ENCODE results near the gene TMCC1. TPM values are rescaled to one million over a fixed set of nuclear protein-coding genes. Genes with fewer than 3 reads are reported as not detected.
"Not testable (repeated sequence)": the region's sequence is repeated elsewhere in the genome, so short reads cannot be mapped to it uniquely, and the experiment has no call there.

Gene TMCC1
- total RNA-seq, 1 donor from 2014 or later, result 28.0 TPM

DNA sequence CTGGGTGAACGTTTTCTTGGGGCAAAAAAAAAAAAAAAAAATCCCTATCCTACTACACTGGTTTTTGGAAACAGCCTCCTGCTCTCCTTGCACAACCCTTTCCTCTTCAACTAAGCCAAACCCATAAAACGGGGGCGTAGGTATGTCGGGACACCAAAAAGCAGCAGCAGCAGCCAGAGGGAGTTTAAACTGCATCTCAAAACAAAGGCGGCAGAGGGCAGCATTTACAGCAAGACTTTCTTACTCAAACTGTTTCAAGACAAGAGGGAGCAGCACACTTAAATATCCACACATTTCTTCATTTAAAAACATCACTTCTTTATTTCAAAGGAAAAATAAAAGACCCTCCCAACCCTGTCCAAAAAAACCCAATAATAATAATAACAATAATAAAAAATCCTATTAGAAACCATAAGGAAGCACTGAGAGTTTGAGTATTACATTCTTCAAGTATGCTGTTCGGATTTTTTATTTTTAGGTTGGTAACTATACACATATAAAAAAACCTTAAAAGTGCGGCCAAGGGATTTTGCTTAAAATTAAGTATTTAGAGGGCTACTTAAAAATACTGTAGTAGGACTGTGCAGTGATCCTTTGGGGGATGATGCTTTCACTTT, 243.1 kb downstream of the TMCC1 start:
- TF ChIP-seq CTCF (IDR thresholded peaks at IDR 0.05; ENCODE audit: insufficient read depth, low read length, poor library complexity, severe bottlenecking), result peak; percentile 71
- no peak for DNase-seq (ENCODE audit: low read depth)
- Histone ChIP-seq H3K4me3 (ENCODE audit: low read depth, low read length) (no peak overlapping the region), H3K36me3 (ENCODE audit: control insufficient read depth, insufficient read depth, low read length) (no peaks in the 10 kb centered on the region), H3K27me3 (ENCODE audit: control insufficient read depth, insufficient read depth, low read length) (no peaks in the 10 kb centered on the region)

DNA sequence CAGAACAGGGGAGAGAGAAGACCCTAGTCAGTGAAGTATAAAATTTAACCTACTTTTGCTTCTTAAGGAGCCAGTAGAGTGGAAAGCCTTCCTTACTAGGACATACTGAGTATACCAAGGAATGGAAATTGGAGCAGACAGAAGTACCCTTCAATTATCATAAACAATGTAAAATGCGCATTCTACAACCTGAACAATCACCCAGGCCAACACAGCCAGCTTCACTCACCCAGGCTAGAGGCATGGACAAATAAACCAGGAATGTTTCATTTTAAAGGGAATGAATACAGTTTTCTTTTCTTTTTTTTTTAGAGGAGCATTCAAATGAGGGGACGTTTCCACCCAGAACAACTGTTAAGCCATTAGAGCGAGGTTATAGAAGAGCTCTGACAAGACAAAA, 245.1 kb downstream of the TMCC1 start:
- Histone ChIP-seq H3K27me3 (ENCODE audit: control insufficient read depth, insufficient read depth, low read length) (no peaks in the 10 kb centered on the region), H3K4me3 (ENCODE audit: low read depth, low read length) (no peak overlapping the region), H3K36me3 (ENCODE audit: control insufficient read depth, insufficient read depth, low read length) (no peaks in the 10 kb centered on the region)
- no peak for TF ChIP-seq CTCF (IDR thresholded peaks at IDR 0.05; ENCODE audit: insufficient read depth, low read length, poor library complexity, severe bottlenecking)
- DNase-seq (ENCODE audit: low read depth), result no peak

DNA sequence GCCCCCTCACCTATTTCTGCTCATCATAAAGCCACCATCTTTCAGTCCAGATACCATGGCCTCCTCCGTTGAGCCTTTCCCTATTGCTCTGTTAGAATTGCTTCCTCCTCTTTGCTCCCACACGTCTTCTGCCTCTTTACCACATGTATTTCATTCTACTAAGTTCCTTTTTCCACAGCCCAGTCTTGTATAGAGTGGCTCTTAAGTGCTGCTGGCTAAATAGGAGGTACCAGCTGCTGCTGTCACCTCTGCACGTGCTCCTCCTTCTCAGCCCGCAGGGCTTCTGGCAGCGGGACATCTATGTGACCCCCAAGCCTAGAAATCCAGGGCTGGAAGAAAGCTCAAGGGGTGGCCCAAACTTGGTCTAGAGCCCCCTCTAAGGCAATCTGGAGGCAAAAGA, 248.2 kb downstream of the TMCC1 start:
- no peak for TF ChIP-seq CTCF (IDR thresholded peaks at IDR 0.05; ENCODE audit: insufficient read depth, low read length, poor library complexity, severe bottlenecking)
- H3K4me3 ChIP-seq (ENCODE audit: low read depth, low read length), result no peak overlapping the region
- no peaks in the 10 kb centered on the region for H3K27me3 ChIP-seq (ENCODE audit: control insufficient read depth, insufficient read depth, low read length)

DNA sequence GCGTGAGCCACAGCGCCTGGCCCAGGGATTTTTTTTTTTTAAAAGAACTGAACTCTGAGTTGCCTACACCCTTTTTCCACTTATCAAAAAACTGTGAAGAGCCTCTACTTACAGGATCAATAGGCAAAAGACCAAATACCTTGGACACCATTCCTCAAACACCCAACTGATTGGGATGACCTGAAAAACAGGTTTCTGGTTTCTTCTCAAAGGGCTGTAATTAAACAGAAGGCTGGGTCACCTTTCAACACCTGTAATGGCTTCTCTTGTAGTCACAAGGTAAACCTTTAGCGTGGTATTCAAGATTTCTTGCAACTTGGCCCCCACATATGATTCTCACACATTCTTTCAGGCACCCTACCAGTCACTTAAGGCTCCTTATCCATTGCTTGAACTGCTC, 248.7 kb downstream of the TMCC1 start:
- Histone ChIP-seq H3K4me3 (ENCODE audit: low read depth, low read length) (no peak overlapping the region), H3K27me3 (ENCODE audit: control insufficient read depth, insufficient read depth, low read length) (no peaks in the 10 kb centered on the region), H3K36me3 (ENCODE audit: control insufficient read depth, insufficient read depth, low read length) (no peaks in the 10 kb centered on the region)
- no peak for DNase-seq (ENCODE audit: low read depth)
- no peak for TF ChIP-seq CTCF (IDR thresholded peaks at IDR 0.05; ENCODE audit: insufficient read depth, low read length, poor library complexity, severe bottlenecking)

More for the DNA sequence above, 248.2 kb downstream of the TMCC1 start:
- H3K36me3 ChIP-seq (ENCODE audit: control insufficient read depth, insufficient read depth, low read length), result no peaks in the 10 kb centered on the region
- no peak for DNase-seq (ENCODE audit: low read depth)

- DNase-seq (ENCODE audit: low read depth); H3K36me3 ChIP-seq (ENCODE audit: control insufficient read depth, insufficient read depth, low read length); H3K4me3 ChIP-seq (ENCODE audit: low read depth, low read length); H3K27me3 ChIP-seq (ENCODE audit: control insufficient read depth, insufficient read depth, low read length): not testable (repeated sequence)
Measured at GRCh38 chr3:129641567-129642260, 251.8 kb downstream of the TMCC1 start.

GRCh38 chr3:129640985-129641384, 252.5 kb downstream of the TMCC1 start:
- H3K36me3 ChIP-seq (ENCODE audit: control insufficient read depth, insufficient read depth, low read length); DNase-seq (ENCODE audit: low read depth); H3K4me3 ChIP-seq (ENCODE audit: low read depth, low read length); H3K27me3 ChIP-seq (ENCODE audit: control insufficient read depth, insufficient read depth, low read length): not testable (repeated sequence)

GRCh38 chr3:129638481-129638880, 255.0 kb downstream of the TMCC1 start:
- H3K4me3 ChIP-seq (ENCODE audit: low read depth, low read length), result no peak overlapping the region
- H3K27me3 ChIP-seq (ENCODE audit: control insufficient read depth, insufficient read depth, low read length), result no peaks in the 10 kb centered on the region
- TF ChIP-seq CTCF (IDR thresholded peaks at IDR 0.05; ENCODE audit: insufficient read depth, low read length, poor library complexity, severe bottlenecking), result no peak
- no peaks in the 10 kb centered on the region for H3K36me3 ChIP-seq (ENCODE audit: control insufficient read depth, insufficient read depth, low read length)
- DNase-seq (ENCODE audit: low read depth), result no peak
